GM12878 (cell line): ENCODE data around the gene CHST2. TPM values are rescaled to one million over a fixed set of nuclear protein-coding genes. Genes with fewer than 3 reads are reported as not detected.

Experiments used
- ATAC-seq: fragments of 200-7000 bp; cut with Tn5 transposase; 3 replicates; pipeline ENCODE4 v1.9.1; 2020; ENCODE audit warnings: mild to moderate bottlenecking, moderate library complexity
- BruUV-seq: library from RNA; stranded (reverse); fragments of 400-500 nt; replicated peaks from 2 replicates; lab custom pipeline; 2021; lab: Mats Ljungman, UMichigan
- CTCF ChIA-PET: fragments of 300-600 bp; sonication (Branson Sonifier 250); formaldehyde crosslinking; extraction: SDS; loops from one replicate; lab custom pipeline; 2021; ENCODE audit warnings: inconsistent platforms; lab: Yijun Ruan, JAX
- POLR2A ChIA-PET: fragments of 350-600 bp; formaldehyde crosslinking; extraction: SDS; loops from one replicate; lab custom pipeline; 2021; ENCODE audit warnings: inconsistent platforms; lab: Charles Lee
- RAD21 ChIA-PET: fragments of 300-600 bp; sonication (Branson Sonifier 250); formaldehyde crosslinking; loops from one replicate; lab custom pipeline; 2023; ENCODE audit warnings: antibody characterized with exemption; ENCODE audit not compliant: unreplicated experiment; lab: Charles Lee
- SMC1A ChIA-PET: fragments of 300-600 bp; sonication (Branson Sonifier 250); formaldehyde crosslinking; loops from one replicate; lab custom pipeline; 2023; ENCODE audit not compliant: unreplicated experiment, uncharacterized antibody; lab: Charles Lee
- DNase-seq: peaks from one replicate; pipeline ENCODE4 v3.0.0-alpha.2; 2011; ENCODE audit warnings: low read depth, low spot score
- FAIRE-seq: peaks from 3 replicates; lab custom pipeline; 2011; peaks lifted over from hg19 to GRCh38; lab: Jason Lieb, UNC
- H2AFZ ChIP-seq: 2 replicates; pipeline ENCODE4 v1.6.0; 2011; ENCODE audit warnings: low read depth, low read length, control low read depth; ENCODE audit not compliant: control insufficient read depth
- H3K27ac ChIP-seq: 2 replicates; pipeline ENCODE4 v1.5.1; 2011; ENCODE audit warnings: control low read depth; ENCODE audit not compliant: control insufficient read depth, insufficient read depth
- H3K27me3 ChIP-seq, 2 experiments: replicated peaks in 1 of 2; 2 replicates each; pipeline versions ENCODE4 v1.6.0 to v1.6.1; 2011; ENCODE audit warnings: low read length in 1 of 2; ENCODE audit not compliant: control insufficient read depth in 2 of 2, insufficient read depth in 2 of 2
- H3K36me3 ChIP-seq, 2 experiments: 2 replicates each; pipeline ENCODE4 v1.5.1; 2011; ENCODE audit warnings: low read length in 1 of 2; ENCODE audit not compliant: control insufficient read depth in 2 of 2, insufficient read depth in 2 of 2
- H3K4me1 ChIP-seq: 2 replicates; pipeline ENCODE4 v1.6.1; 2011; ENCODE audit warnings: mild to moderate bottlenecking, low read length, moderate library complexity, mixed read lengths; ENCODE audit not compliant: control insufficient read depth, insufficient read depth
- H3K4me2 ChIP-seq: 2 replicates; pipeline ENCODE4 v1.6.0; 2011; ENCODE audit warnings: control low read depth; ENCODE audit not compliant: control insufficient read depth, insufficient read depth
- H3K4me3 ChIP-seq: fragments of 200-600 bp; sonication (generic); 2 replicates; pipeline ENCODE4 v1.5.1; 2016
- H3K79me2 ChIP-seq: 2 replicates; pipeline ENCODE4 v1.6.0; 2011; ENCODE audit warnings: low read length; ENCODE audit not compliant: control insufficient read depth, insufficient read depth
- H3K9ac ChIP-seq: 2 replicates; pipeline ENCODE4 v1.8.0; 2011; ENCODE audit warnings: low read length, control low read depth, mixed read lengths; ENCODE audit not compliant: control insufficient read depth, insufficient read depth
- H3K9me3 ChIP-seq: replicated peaks from 3 replicates; pipeline ENCODE4 v1.5.1; 2011; ENCODE audit warnings: mild to moderate bottlenecking, low read length; ENCODE audit not compliant: control insufficient read depth, insufficient read depth
- H4K20me1 ChIP-seq: 2 replicates; pipeline ENCODE4 v1.6.0; 2011; ENCODE audit not compliant: control insufficient read depth, insufficient read depth
- BRCA1 ChIP-seq: IDR thresholded peaks from 2 replicates; pipeline ENCODE4 v1.6.1; 2011; ENCODE audit warnings: low read depth, low read length, improper control_type of control experiment
- DPF2 ChIP-seq: fragments of 450-650 bp; IDR thresholded peaks from 2 replicates; pipeline ENCODE4 v1.6.1; 2017; ENCODE audit warnings: mild to moderate bottlenecking
- EGR1 ChIP-seq, 2 experiments: IDR thresholded peaks; 1 replicate in 1 of 2; 2 replicates in 1 of 2; pipeline ENCODE4 v1.6.1; 2011 to 2012; ENCODE audit warnings: low read depth in 2 of 2, low read length in 2 of 2, borderline replicate concordance in 1 of 2, mild to moderate bottlenecking in 1 of 2, moderate library complexity in 1 of 2
- GATAD2B ChIP-seq: fragments of 450-650 bp; conservative IDR thresholded peaks from 2 replicates; pipeline ENCODE4 v1.6.1; 2017; ENCODE audit warnings: low read depth, mild to moderate bottlenecking, moderate library complexity
- KLF5 ChIP-seq: fragments of 450-650 bp; IDR thresholded peaks from 2 replicates; pipeline ENCODE4 v1.6.1; 2014; ENCODE audit warnings: mild to moderate bottlenecking; ENCODE audit not compliant: partially characterized antibody
- MLLT1 ChIP-seq: fragments of 450-650 bp; IDR thresholded peaks from 2 replicates; pipeline ENCODE4 v1.6.1; 2016; ENCODE audit warnings: mild to moderate bottlenecking
- MTA2 ChIP-seq: fragments of 450-650 bp; IDR thresholded peaks from 2 replicates; pipeline ENCODE4 v1.6.1; 2016; ENCODE audit warnings: low read depth, mild to moderate bottlenecking, moderate library complexity
- NFYA ChIP-seq: IDR thresholded peaks from 2 replicates; pipeline ENCODE4 v1.6.1; 2011; ENCODE audit warnings: low read depth, mild to moderate bottlenecking, low read length, improper control_type of control experiment, borderline replicate concordance
- POLR2AphosphoS2 ChIP-seq: IDR thresholded peaks from 2 replicates; pipeline ENCODE4 v1.6.1; 2011; ENCODE audit warnings: low read depth, mild to moderate bottlenecking, low read length, improper control_type of control experiment, moderate library complexity
- SRF ChIP-seq, 2 experiments: IDR thresholded peaks; 2 replicates each; pipeline ENCODE4 v1.6.1; 2011; ENCODE audit warnings: low read depth in 2 of 2, low read length in 2 of 2, mild to moderate bottlenecking in 1 of 2, moderate library complexity in 1 of 2
- WGBS: methylation state at CpG from one replicate; pipeline ENCODE4 v1.1.6; 2016; ENCODE audit warnings: low lambda C conversion rate; ENCODE audit not compliant: insufficient replicate concordance, insufficient coverage; ENCODE audit errors: missing lambda C conversion rate; 5-methylcytosine and 5-hydroxymethylcytosine counted together
- in situ Hi-C: fragments of 300-500 bp; cut with MboI; formaldehyde crosslinking; loops from 9 replicates; pipeline ENCODE4 v1.14.3; 2018; ENCODE audit warnings: mixed read lengths
- intact Hi-C: fragments of 100-400 bp; cut with micrococcal nuclease; formaldehyde crosslinking; loops from one replicate; pipeline ENCODE4 v1.14.2; 2022; ENCODE audit not compliant: unreplicated experiment
- polyA plus RNA-seq, 11 experiments: library from polyadenylated mRNA; depleted of rRNA in 4 of 11; unstranded in 6 of 11; stranded (reverse) in 5 of 11; fragments of >200 nt; fragmentation: Nextera tagmentation in 4 of 11; fragmentation: Illumina TruSeq in 1 of 11; extraction: Ambion mirVana in 4 of 11; extraction: Trizol in 1 of 11; gene quantifications; 1 replicate in 1 of 11; 2 replicates in 10 of 11; pipeline versions ENCODE4 v1.2.1 to v1.2.3, GENCODE V29; 2011 to 2016; ENCODE audit warnings: inconsistent platforms in 2 of 11, missing spikeins in 2 of 11, low read depth in 1 of 11
- total RNA-seq, 4 experiments: library from RNA; depleted of rRNA in 3 of 4; stranded (reverse); fragments of >200 nt in 3 of 4; fragmentation: Illumina TruSeq in 1 of 4; extraction: Trizol in 1 of 4; gene quantifications; 2 replicates each; pipeline versions ENCODE4 v1.2.1 to v1.2.3, GENCODE V29; 2013 to 2021

The CHST2 gene
- total and polyA plus RNA-seq, 10 of the 15 experiments (the other 5 are each of a cell fraction or from before 2014, with no cell fraction given) = 1.6 to 37.2 (median 8.8) TPM

- no peaks in the 10 kb centered on the region for H3K79me2 ChIP-seq
- no peaks in the 10 kb centered on the region for H4K20me1 ChIP-seq
- H3K4me3 ChIP-seq = no peak overlapping the region
- ChIA-PET SMC1A (interaction anchor here (0.8 kb wide), 1 partner anchor 14 kb away, joined by 3 read pairs; no protein-coding TSS in a partner anchor), RAD21 (no interaction called here)
- intact Hi-C loops = no loop called here
- 38% methylated on average over 2 of the region's 2 CpGs for WGBS
- H3K27me3 ChIP-seq = no peaks in the 10 kb centered on the region
- ATAC-seq (no peak), FAIRE-seq (no peak)
- no peaks in the 10 kb centered on the region for H3K36me3 ChIP-seq
- H3K4me2 ChIP-seq = no peak overlapping the region
- BruUV-seq = no TSS peak
- no peak overlapping the region for H3K9ac ChIP-seq
- in situ Hi-C loops = no loop called here
- H3K9me3 ChIP-seq = peaks cover 4% of the 10 kb centered on the region; the same call in 1 of the 3 replicates
- TF ChIP-seq BRCA1 (no peak), SRF (IDR thresholded peaks at IDR 0.05; ENCODE audit: low read depth in 2 of 2, low read length in 2 of 2) (no peak), EGR1 (IDR thresholded peaks at IDR 0.05; ENCODE audit: borderline replicate concordance in 1 of 2, low read depth in 2 of 2, low read length in 2 of 2) (no peak), POLR2AphosphoS2 (no peak), GATAD2B (no peak), NFYA (no peak), MTA2 (no peak), MLLT1 (no peak), DPF2 (no peak), KLF5 (no peak)
- TF ChIP-seq, all 136 proteins: peak for 0
- Histone ChIP-seq H3K27ac (no peak overlapping the region), H2AFZ (no peak overlapping the region), H3K4me1 (no peaks in the 10 kb centered on the region)
- no peak for DNase-seq
- POLR2A ChIA-PET = no interaction called here
- CTCF ChIA-PET = interaction anchor here (0.6 kb wide), 2 partner anchors 84 to 548 kb away, joined by 3 to 4 read pairs; no protein-coding TSS in a partner anchor
Measured at GRCh38 chr3:143095813-143096212, 23.8 kb upstream of the CHST2 start.
